Right renal cortex interstitium (tissue), 3 donors: Measurements from ENCODE around the gene CERT1. TPM values are rescaled to one million over a fixed set of nuclear protein-coding genes. Genes with fewer than 3 reads are reported as not detected.

Experiments used
- DNase-seq, 3 donors: peaks; one replicate each; pipeline ENCODE4 v3.0.0-alpha.2; 2013; ENCODE audit warnings: low read depth in 3 of 3, low spot score in 2 of 3
- polyA plus RNA-seq, 3 donors: library from polyadenylated mRNA; unstranded; fragments of 120-200 nt; gene quantifications; one replicate each; pipeline ENCODE4 v1.2.1, GENCODE V29; 2013; ENCODE audit not compliant: insufficient read length in 3 of 3

Gene CERT1
- polyA plus RNA-seq, 3 donors = 62.3 to 65.1 (median 63.5) TPM

DNA sequence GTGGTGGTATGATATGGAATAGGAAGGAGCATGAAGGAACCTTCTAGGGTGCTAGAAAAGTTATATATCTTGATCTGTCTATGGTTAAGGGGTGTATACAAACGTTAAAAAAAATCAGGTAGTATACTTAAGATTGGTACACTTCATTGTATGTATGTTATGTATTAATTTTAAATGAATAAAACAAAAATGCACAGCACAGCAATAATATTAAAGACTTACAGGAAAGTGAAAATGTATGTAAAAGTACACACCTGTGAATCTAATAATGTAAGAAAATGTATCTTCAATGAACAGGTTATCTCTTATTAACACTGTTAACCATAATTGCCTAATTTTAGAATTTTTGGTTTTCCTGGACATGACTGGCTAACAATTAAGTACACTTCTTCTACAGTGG, 97.2 kb downstream of the CERT1 start:
- DNase-seq = no peak

- no peak for DNase-seq
Observed at GRCh38 chr5:75412111-75412990, 99.1 kb downstream of the CERT1 start.

DNA sequence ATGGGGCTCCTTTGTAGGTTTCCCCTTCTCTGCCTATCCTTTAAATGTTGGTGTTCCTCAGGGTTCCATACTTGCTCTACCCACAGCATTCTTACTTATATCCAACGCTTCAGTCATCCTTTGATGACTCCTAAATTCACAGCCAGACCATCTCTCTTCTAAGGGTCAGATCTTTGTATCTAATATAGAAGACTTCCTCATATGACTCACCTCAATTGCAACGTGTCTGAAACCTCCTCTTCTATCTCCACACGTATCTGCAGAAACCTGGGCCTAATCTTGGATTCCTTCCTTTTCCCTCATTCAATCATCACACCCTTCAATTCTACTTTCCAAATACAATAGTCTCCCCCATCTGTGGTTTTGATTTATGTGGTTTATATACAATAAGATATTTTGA, 106.1 kb downstream of the CERT1 start:
- DNase-seq = no peak

DNA sequence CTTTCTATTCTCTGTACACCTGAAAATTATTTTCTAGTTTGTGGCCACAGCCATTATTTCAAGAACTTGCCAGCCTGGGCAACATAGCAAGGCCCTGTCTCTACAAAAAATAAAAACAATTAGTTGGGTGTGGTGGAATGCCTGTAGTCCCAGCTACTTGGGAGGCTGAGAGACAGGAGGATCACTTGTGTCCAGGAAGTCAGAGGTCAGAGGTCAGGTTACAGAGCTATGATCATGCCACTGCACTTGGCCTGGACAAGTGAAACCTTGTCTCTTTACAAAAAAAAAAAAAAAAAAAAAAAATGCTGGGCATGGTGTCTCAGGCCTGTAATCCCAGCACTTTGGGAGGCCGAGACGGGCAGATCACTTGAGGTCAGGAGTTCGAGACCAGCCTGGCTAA, 116.2 kb downstream of the CERT1 start:
- no peak for DNase-seq

GRCh38 chr5:75389430-75389829, 122.0 kb downstream of the CERT1 start:
- DNase-seq = no peak

- no peak for DNase-seq
Observed at GRCh38 chr5:75387806-75388205, 123.6 kb downstream of the CERT1 start.

DNA sequence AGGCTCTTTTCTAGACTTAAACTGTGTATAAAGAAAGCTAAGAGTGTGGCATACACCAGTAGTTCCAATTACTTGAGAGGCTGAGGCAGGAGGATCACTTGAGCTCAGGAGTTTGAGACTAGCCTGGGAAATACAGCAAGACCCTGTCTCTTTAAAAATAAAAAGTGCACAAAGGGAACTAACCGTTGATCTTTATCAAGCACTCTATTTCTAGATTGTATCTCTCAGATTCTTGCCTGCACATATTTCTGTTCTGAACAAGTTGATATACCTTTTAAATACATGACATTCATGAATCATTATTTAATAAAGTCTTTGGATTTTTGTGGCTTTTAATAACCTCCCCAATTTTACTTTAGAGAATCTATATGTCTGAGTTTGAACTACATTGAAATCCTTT, 127.2 kb downstream of the CERT1 start:
- DNase-seq = no peak

DNA sequence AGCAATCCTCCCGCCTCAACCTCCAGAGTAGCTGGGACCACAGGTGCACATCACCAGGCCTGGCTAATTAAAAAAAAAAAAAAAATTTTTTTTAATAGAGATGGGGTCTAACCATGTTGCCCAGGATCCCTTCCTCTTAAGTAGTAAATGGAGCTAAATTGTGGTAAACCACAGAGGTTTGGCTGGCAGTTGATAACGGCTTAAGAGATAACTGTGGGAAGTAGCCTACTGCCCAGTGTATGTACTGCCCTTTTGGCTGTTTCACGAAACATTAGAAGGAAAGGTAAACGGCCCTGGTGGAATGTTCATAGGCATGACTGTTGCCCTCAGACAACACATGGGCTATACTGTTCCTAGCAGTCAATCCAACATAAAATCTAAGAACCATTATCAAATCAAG, 130.0 kb downstream of the CERT1 start:
- no peak for DNase-seq

DNA sequence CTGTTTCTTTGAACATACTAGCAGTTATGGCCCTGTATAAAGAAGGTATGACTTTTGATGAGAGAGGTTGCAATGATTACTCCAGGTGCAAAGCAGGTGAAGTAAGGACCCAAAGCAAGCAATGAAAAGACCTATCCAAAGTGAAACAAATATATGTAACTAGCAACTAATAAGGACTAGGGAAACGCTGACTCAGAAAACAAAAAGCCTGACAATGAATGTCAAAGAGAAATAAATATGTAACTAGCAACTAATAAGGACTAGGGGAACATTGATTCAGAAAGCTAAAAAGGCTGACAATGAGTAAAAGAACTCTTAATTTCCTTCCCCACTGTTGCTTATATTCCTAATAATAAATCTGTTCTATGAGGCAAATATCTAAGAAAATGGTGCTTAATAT, 131.3 kb downstream of the CERT1 start:
- no peak for DNase-seq

- DNase-seq = no peak
Observed at GRCh38 chr5:75375414-75375813, 136.0 kb downstream of the CERT1 start.

DNA sequence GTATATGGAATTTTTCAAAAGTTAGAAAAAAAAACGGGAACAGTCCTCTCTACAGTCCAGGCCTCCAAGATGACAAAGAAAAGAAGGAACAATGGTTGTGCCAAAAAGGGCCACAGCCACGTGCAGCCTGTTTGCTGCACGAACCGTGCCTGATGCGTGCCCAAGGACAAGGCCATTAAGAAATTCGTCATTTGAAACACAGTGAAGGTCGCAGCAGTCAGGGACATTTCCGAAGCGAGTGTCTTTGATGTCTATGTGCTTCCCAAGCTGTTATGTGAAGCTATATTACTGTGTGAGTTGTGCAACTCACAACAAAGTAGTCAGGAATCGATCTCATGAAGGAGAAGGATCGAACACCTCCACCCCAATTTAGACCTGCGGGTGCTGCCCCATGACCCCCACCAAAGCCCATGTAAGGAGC, 137.0 kb downstream of the CERT1 start:
- DNase-seq = no peak

DNA sequence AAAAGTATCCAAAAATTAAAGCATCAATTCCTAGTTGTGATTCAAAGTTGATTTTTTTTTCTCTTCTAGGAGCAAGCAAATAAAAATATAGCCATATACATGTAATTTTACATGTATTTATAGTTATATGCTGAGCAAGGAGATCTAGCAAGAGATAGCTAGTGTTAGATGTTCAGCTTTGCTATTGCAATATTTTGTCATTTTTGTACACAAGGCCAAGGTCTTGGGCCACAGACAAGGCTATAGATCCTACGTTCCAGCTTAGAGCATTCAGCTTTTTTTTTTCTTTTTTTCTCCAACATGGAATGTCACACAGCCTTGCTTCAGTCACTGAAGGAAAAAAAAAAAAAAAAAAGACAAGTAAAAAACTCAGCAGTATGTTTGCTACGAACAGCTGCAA, 137.6 kb downstream of the CERT1 start:
- peak in 1 of 3 donors; percentile 18 for DNase-seq

- no peak for DNase-seq
Observed at GRCh38 chr5:75368391-75368790, 143.0 kb downstream of the CERT1 start.

DNA sequence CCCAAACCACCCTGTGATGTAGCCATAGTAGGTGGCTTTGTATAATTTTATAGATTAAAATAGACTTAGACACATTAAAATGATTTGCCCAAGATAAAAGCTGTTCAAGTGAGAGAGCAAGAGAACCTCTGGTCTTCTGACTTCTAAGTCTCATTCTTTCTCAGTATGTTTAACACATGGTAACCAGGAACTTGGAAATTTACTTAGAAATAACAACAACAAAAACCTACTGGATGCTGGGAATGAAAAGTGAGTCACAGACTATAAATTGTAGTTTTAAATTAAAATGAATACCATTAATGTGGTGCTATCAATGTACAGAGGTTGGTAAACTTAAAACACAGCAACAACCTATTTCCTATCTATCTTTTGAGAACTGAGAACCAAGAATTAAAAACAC, 144.0 kb downstream of the CERT1 start:
- DNase-seq = no peak

DNA sequence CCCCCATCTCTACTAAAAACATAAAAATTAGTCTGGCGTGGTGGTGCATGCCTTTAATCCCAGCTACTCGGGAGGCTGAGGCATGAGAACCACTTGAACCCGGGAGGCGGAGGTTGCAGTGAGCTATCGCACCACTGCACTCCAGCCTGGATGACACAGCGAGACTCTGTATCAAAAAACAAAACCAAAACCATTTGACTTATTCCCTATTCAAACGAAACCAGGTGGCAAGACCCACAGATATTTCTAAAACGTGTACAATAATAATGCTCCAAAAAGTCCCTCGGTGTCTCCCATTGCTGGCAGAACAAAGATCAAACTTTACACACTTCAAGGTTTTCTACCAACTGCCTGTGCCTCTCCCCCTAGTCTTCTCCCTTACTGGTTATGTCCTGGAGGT, 144.6 kb downstream of the CERT1 start:
- DNase-seq = no peak

DNA sequence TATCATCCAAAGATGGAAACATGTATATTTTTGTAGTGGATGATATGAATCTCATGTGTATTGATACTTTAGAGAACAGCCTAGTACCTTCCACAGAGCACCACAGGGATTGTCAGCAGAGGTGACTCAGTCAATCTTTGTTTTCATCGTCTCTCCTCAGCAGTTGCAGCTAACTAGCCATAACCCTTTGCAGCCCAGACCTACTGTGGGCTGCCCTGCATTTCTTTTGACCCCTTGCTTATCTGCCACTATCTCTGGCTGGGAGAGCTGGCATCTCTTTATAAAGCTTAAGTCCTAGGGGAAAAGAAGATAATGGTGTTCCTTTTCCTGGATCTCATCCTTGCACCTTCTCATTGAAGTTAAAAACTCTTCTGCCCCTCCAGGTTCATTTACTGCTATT, 145.7 kb downstream of the CERT1 start:
- no peak for DNase-seq

DNA sequence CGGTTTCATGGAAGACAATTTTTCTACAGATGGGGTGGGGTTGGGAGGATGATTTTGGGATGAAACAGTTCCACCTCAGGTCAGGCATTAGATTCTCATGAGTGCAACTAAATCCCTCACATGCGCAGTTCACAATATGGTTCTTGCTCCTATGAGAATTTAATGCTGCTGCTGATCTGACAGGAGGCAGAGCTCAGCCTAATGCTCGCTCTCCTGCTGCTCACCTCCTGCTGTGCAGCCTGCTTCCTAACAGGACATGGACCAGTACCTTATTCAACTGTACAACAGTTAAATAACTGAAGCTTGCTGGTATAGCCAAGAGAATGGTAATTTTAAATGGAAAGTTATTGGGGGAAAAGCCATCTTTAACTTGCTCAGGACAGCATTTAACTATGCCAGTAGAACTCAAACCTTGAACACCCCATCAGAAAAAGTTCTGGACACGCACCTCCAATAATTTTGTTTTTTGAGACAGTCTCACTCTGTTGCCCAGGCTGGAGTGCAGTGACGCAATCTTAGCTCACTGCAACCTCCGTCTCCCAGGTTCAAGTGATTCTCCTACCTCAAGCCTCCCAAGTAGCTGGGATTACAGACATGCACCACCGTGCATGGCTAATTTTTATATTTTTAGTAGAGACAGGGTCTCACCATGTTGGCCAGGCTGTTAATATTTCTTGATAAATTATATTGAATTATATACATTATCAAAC, 146.7 kb downstream of the CERT1 start:
- no peak for DNase-seq

DNA sequence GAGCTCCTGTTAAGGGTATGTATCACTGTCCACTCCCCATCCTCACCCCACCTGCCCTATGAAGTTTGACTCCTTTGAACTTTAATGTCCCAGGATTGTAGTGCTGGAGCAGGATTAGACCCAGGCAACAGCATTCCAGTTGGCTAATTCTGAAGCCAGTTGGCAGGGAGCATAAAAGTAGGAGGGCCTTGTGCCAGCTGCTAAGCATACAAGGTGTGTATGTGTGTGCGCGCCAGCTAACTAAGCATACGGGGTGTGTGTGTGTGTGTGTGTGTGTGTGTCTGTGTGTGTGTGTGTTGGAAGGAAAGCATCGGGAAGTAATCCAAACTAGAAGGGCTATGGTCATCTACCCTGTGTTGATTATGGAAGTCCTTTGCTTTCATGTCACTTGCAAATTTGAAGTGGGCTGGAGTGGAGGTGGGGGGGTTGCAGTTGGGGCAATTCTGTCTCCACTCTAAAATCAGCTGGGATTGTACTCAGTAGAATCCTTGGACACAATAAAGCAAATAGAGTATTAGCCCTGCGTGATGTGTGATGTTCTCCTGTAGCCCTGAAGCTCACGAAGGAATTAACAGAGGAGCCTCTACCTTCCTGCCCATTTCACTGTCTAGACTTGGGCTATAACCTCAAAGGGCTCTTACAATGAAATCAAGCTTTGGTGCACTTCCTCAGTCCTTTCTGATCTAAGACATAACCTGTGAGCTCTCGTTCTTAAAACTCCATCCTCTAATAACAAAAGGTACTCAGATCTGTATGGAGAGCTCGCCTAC, 147.5 kb downstream of the CERT1 start:
- DNase-seq = no peak

- DNase-seq = no peak
Observed at GRCh38 chr5:75363111-75363510, 148.3 kb downstream of the CERT1 start.

GRCh38 chr5:75362474-75362975, 148.9 kb downstream of the CERT1 start:
- DNase-seq = no peak

GRCh38 chr5:75361310-75361709, 150.1 kb downstream of the CERT1 start:
- no peak for DNase-seq
